Superior temporal gyrus (tissue), 1 donor: ENCODE data around the gene RSRC1.
"Not testable (repeated sequence)": the region's sequence is repeated elsewhere in the genome, so short reads cannot be mapped to it uniquely, and the experiment has no call there.

Experiments used
- DNase-seq: peaks from one replicate; pipeline ENCODE4 v3.0.0-alpha.2; 2016; ENCODE audit errors: extremely low spot score

Gene RSRC1

DNA sequence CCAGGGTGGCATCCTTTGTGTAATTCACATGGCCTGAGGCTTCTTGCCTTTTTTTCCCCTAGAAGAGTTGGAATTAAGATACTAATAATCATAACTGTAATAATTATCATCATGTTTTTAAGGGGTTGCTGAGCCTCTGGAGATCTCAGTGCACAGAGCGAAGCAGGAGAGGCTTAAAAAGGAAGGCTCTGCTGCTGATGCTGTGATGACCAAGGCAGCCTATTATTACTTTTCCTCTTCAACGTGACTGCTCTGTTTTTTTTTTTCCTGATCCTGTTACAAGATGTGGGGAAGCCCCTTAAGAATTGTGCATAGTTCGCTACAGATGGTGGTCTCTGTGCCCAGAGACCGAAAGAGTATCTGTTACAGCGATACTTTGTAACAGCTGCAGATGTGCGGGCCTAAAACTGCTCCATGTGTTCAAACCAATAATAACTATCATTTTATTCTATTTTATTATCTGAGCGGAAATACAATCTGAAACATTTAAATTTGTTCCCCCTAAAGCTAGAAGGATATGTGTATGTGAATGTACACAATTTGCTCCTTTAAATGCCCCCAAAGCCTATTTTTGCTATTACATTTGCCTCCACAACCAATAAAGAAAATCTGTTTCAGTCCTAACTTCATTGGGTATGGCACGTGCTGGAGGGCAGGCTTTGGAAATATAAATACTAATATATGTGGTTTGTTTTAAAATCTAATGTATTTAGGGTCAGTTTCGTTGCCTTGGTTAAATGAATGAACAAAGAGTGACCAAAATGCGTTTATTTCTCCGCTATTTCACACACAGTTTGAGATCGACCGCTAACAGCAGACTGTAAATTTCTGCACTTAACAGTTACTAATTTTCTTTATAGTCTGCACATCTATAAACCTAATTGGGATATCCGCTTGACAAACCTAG, 8.3 kb upstream of the RSRC1 start:
- no peak for DNase-seq

DNA sequence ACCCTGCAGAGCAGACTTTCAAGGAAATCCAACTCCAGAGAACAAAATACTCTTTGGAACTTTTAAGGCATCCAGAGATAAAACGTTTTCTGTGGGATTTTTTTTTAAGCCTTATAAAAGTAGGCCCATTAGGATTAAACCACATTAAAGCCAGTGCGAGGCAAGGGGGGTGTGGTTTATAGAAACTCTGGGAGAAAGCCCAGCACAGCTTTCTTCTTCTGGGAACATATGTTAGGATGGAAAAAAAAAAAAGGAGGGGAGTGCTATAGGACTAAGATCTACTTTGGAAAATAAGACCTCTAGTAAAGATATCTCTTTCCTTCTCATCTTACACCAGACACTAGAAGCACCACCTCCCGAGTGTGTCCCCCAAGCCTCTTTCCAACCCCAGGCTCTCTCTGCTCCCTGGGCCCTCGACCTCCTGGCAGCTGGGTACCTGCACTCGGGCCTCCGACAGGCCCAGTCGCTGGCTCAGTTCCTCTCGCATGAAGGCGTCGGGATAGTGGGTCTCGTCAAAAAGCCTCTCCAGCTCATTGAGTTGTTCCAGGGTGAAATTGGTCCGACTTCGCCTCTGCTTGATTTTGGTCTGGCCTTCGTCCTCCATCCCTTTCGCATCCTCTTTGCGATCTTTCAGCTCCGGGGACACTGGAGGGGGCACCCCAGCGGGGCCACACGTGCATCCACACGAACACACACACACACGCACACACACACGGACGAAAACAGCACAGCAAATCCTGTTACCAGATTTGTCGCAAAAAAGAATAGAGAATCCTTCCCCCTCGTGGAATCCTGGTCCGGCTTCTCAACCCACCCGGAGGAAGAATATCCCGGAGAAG, 7.4 kb upstream of the RSRC1 start:
- DNase-seq, result no peak

DNA sequence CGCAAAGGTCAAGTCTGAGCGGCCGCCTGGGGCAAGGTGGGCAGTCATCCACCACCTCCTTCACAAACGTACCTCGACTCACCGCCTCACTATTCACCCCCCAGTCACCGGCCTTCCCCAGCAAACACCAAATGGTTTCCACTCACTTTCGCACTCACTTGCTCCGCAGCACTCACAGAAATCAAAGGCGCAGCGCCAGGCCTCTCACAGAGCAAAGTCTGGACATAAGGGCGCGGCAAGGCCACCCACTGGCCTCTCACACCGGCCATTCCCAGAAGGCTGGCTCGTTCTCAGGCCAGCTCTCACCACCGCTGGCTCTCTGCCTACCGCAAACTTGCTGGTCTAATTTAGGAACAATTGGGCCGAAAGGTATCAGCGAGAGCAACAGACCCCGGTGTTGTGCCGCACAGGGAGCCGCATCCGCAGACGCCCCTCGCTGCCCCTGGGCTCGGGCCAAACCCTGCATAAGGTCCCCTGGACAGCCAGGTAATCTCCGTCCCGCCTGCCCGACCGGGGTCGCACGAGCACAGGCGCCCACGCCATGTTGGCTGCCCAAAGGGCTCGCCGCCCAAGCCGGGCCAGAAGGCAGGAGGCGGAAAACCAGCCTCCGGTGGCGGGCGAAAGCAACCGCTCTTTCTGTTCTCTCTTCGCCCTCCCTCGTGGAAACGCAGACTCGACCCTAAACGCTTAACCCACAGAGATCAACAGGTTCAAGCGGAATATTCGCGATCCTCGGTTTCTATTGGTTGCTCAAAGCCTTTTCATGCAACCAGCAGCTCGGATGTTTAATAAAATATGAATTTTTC, 6.6 kb upstream of the RSRC1 start:
- DNase-seq, result no peak

DNA sequence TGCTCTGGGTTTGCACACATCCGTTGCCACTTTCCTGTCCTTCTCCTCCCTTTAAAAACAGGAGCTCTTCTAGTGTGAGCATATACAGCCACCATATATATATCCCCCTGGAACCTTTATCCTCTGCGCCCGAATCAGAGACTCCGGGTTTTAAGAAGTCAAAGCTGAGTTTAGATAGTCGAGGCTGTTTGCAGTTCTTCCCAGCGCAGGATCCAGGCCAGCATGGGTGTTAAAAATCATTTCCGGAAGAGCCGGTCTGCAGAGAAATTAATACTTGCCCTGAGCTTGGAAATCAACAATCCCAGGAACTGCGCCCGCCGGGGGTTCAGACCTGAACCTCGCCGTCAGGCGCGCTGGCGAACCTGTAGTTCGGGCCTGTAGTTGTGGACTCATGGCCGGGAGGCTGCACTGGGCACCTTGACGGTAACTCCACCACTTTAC, 6.0 kb upstream of the RSRC1 start:
- DNase-seq, result no peak

DNA sequence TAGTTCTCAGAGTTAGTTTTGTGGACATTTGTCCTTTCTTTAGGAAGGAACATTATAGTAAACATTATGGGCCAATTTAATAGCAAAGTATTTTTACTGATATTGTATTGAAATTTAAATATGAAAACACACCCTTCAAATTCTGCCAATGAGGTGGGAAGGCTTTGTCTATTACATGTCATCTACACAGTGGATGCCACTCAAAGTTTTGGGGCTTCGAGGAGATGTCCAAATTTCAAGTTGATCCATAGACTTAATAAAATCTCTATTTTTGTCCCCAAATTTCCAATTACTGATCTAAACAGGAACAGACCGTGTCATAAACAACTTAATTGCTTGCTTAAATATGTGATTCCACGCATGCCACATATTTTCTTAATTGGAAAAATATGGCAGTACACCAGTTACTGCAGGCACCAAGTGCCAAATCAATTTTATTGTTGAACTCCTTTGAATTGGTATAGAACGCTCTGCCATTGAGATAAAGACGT, 5.4 kb upstream of the RSRC1 start:
- DNase-seq, result no peak

DNA sequence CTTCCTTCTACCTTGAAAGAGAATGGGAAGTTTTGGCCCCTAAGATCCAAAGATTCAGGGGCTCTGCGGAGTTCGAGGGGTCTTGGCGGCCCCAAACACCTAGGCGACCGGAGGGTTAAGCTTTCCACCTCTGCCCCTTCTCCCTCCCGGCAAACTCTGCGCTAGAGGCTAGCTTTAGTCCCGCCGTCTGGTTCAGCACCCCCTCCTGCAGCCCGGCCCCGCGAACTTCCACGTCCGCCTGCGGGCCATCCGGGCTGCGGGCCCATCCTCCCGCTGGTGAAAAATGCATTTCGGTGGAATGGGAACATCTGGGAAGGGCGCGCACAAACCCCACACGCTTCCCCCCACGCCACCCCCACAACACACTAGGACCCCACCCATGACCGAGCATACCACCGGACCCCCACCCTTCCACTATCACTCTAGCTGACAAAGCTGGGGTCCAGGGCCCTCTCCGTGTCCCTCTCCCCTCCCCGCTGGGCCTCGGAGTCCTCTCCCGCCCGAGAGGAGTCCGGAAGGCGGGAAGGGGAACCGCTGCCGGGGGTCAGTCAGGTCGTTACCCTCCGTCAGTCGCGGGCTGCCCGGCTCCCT, 4.7 kb upstream of the RSRC1 start:
- no peak for DNase-seq

DNA sequence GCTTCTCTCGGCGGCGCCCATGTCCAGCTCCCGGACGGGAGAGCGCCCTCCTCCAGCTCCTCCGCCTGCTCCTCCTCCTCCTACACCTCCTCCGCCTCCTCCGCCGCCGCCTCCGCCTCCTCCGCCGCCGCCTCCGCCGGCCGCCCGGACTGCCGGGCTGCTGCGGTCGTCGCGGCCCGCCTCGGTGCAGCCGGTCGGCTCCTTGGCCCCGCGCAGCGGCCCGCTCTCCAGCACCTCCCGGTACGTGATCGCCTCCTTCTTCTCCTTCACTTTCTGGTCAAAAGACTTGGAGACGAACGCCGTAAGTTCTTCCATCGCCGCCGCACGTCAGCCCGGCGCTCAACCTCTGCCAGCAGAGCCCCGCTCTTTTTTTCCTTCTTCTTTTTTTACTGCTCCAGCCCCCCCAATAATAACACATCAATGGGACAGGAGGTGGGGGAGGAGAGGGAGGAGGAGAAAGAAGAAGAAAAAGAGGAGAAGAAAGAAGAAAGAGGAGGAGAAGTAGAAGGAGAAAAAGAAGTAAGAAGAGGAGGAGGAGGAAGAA, 4.1 kb upstream of the RSRC1 start:
- no peak for DNase-seq

DNA sequence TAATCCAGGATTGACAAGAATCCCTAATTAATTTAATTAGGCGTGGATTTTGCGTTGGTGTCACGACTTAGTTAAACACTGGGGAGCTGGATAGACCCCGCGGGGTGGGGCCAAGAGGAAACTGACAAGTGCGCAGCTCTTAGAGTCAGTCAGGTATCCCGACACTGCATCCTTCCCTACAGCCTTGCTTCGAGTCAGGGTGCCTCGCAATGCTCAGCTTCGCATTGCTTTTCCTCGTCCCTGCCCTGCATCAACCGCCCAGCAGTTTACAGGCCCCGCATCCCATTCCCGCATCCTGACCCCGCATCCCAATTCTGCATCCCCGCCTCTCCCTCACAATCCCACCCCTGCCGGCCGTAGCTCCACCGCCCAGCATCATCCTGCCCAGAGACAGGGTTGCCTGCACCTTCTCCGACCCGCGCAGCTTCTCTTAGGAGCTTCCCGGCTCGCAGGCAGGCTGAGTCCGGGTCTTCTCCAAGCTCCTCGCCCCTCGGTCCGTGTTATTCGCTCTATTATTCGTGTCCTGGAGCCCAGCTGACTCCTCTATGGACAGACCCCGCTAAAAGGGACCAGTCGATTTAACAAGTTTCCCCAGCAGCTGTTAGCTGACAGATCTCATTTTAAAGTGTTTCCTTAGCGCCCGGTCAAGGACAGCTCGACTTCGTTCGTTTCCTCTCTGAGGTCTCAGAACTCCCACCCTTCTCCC, 3.0 kb upstream of the RSRC1 start:
- no peak for DNase-seq

DNA sequence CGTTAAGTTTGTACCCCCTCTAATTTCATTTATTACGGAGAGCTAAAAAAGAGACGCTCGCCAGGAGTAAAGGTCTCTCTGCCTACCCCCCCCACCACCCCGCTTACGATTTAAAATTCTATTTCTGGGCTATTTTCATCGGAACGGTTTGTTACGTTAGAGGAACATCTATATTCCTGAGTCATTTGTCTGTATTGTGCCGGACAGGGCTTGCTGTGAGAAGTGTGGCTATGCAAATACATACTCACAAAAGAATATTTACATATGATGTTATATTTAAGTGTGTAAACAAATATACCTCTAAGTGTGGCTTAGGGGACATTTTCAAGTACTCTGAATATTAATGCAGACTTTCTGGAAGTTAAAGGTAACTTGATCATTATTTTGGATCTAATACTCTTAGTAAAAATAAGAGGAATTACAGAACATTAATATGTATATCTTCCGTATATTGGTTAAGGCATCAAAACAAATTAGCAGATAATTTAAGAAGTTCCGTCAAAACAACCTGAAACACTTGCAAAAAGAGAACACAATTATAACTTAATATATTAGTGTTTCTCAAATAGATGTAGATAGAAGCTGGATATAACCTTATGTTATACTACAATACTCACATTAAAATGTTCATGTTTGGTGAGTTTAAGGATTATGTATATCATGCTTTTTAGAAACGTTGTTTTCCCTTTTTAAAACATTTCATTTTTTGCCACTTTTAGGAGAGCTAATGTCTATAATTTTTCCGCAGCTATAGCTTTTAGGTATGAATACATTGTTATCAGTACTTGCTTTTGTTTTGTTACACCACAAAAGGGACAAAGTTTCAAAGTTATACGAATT, 2.1 kb upstream of the RSRC1 start:
- DNase-seq, result no peak

DNA sequence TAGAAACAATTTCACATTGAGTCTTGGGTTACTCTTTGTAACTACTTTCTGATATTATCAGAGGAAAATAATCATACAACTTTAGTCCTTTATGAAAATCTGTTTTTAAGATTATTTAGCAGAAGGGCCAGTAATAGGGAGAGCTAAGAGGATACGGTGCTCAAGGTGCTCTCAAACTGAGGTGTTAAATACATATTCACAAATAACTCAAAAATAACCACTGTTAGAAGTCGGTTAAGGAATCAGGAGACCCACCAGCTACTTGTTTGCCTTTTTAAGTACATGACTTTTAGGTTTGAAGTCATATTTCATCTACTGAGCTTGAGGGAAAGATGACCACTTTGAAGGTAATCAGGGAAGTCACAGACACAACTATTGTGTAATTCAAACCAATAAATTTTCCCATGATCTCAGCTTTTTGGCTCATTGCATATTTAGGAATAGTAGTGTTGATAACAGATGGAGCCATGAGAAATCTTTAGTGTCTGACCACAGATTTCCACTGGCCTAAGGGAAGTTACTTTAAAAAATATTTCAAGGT, 1.4 kb upstream of the RSRC1 start:
- no peak for DNase-seq

DNA sequence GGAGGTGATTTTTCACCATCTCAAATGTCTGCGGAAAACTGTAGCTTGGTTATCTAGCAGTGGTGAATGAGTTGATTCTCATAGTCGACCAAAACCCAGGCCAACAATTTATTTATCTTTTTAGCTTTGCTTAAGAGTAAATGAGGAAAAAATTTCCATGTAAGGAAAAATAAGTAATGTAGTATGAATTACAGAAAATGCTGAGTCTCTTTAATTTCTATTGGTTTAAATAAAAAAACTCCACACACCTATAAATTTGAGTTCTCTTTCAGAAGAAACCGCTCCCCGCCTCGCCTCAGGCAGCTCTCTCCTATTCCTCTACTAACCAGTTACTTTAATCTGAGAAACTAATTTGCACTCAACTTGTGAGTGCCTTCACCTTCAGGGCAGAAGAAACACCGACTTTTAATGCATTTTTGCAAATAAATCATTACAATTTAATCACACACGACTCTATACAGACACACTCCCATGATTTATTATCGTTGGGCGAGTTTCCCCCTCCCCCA, 540 bp upstream of the RSRC1 start:
- no peak for DNase-seq

DNA sequence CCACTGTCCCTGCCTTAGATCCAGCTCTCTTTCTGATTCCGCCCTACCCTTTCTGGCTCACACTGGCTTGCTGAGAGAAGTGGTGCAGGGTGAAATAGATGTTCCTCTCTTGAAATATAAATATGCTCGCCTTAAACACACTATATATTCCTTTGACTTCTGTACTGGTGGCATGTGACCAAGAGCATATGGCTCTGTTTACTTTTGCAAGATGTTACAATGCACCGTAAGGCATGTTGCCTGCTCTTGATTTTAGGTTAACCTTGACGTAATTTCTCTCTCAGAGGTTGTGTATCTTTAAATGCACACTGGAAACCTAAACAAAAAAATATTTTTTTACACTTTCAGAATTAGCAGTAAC, 749 bp downstream of the RSRC1 start:
- DNase-seq, result no peak

DNA sequence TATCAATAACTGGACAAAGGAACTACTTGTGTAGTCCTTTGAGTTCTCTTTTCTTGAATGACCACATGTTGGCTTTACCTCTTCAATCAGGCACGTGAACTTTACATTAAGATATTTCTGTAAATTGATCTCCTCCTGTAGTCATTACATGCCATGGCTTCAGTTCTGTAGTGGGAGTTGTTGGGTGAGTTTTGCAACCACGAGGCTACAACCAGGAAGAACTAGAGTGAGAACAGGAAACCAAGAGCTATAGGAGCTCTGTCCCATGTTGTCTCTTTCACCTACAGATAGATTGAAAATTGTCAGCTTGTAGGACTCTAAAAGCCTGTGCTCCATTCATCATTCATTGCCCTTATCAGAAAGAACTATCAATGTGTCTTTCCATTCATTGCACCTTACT, 2.0 kb downstream of the RSRC1 start:
- no peak for DNase-seq

DNA sequence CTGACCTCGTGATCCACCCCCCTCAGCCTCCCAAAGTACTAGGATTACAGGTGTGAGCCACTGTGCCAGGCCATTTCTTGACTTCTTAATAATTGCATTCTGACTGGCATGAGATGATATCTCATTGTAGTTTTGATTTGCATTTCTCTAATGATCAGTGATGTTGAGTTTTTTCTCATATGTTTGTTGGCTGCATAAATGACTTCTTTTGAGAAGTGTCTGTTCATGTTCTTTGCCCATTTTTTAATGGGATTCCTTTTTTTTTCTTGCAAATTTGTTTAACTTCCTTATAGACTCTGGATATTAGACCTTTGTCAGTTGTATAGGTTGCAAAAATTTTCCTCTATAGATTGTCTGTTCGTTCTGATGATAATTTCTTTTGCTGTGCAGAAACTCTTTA, 3.7 kb downstream of the RSRC1 start:
- DNase-seq, result not testable (repeated sequence)

DNA sequence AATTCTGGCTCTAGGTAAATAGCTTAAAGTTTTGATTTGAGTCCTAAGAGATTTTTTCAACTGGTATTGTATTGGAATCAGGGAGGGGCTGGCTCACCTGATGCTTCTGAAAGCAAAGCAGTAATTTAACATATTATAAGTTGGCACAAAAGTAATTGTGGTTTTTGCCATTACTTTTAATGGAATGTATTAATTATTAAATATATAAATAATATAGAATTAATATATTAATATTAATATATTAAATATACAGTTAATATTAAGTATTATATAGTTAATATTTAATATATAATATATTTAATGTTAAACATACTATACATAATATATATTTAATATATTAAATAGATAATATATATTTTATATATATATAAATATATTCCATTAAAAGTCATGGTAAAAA, 10.4 kb downstream of the RSRC1 start:
- no peak for DNase-seq

DNA sequence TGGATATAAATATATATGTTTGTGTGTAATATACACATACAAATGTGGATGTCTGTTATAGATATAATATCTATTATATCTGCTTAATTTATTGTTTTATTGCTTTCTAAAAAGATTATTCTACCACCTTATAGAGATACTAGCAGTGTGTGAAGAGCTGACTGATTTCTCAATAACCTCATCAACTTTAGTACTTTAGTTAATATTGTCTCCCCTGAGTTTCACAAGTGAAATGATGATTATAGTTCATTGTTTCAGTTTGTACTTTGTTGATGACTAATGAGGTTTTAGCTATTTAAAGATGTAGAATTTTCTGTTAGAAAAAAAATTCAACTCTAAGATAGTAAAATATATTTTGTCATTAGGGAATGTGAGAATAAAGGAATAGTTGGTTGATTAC, 11.4 kb downstream of the RSRC1 start:
- no peak for DNase-seq

DNA sequence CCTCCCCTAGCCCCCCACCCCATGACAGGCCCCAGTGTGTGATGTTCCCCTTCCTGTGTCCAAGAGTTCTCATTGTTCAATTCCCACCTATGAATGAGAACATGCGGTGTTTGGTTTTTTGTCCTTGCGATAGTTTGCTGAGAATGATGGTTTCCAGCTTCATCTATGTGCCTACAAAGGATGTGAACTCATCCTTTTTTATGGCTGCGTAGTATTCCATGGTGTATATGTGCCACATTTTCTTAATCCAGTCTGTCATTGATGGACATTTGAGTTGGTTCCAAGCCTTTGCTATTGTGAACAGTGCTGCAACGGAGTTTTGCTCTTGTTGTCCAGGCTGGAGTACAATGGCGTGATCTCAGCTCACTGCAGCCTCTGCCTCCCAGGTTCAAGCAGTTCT, 12.8 kb downstream of the RSRC1 start:
- not testable (repeated sequence) for DNase-seq

DNA sequence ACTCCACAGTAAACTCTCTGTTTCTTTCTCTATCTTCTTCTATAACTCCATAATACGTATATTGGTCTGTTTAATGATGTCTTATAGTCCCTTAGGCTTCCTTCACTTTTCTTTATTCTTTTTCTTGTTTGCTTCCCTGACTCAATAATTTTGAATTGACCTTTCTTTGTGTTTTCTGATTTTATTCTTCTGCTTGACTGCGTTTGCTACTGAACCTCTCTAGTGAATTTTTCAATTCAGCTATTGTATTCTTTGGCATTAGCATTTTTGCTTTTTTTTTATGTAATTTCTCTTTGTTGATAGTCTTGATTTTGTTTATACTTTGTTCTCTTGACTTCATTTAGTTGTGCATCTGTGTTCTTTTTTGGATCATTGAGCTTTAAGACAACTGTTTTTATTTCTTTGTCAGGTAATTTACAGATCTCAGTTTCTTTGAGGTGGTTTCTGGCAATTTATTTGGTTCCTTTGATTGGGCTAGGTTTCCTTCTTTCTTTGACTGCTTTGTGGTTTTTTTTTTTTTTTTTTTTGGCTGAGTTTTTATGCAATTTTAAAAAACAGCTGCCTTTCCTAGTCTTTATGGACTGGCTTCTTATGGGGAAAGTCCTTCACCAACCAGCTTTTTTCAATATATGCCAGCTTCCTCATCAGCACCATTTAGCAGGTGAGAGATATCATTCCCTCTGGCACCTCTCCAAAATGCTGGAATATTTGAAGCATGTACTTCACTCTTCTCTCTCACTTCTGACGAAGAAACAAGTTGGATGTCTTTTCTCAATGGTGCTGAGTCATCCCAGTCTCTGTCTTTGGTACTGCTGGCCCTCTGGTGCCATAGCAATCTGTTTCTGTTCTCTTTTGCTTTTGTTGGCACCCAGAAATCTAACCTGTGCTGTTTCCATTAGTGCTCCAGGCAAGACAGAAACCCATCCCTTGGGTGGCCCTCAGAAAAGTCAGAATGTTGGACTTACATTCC, 17.6 kb downstream of the RSRC1 start:
- DNase-seq, result no peak
